CMK (cell line): ENCODE results near the gene AGBL5.
A peak's percentile ranks its signal among the peaks of the same experiment; 100 is the strongest.

ENCODE experiments used
- DNase-seq: peaks from one replicate; pipeline ENCODE4 v3.0.0-alpha.2; 2010; ENCODE audit warnings: low read depth

Gene AGBL5, protein sequence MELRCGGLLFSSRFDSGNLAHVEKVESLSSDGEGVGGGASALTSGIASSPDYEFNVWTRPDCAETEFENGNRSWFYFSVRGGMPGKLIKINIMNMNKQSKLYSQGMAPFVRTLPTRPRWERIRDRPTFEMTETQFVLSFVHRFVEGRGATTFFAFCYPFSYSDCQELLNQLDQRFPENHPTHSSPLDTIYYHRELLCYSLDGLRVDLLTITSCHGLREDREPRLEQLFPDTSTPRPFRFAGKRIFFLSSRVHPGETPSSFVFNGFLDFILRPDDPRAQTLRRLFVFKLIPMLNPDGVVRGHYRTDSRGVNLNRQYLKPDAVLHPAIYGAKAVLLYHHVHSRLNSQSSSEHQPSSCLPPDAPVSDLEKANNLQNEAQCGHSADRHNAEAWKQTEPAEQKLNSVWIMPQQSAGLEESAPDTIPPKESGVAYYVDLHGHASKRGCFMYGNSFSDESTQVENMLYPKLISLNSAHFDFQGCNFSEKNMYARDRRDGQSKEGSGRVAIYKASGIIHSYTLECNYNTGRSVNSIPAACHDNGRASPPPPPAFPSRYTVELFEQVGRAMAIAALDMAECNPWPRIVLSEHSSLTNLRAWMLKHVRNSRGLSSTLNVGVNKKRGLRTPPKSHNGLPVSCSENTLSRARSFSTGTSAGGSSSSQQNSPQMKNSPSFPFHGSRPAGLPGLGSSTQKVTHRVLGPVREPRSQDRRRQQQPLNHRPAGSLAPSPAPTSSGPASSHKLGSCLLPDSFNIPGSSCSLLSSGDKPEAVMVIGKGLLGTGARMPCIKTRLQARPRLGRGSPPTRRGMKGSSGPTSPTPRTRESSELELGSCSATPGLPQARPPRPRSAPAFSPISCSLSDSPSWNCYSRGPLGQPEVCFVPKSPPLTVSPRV

DNA sequence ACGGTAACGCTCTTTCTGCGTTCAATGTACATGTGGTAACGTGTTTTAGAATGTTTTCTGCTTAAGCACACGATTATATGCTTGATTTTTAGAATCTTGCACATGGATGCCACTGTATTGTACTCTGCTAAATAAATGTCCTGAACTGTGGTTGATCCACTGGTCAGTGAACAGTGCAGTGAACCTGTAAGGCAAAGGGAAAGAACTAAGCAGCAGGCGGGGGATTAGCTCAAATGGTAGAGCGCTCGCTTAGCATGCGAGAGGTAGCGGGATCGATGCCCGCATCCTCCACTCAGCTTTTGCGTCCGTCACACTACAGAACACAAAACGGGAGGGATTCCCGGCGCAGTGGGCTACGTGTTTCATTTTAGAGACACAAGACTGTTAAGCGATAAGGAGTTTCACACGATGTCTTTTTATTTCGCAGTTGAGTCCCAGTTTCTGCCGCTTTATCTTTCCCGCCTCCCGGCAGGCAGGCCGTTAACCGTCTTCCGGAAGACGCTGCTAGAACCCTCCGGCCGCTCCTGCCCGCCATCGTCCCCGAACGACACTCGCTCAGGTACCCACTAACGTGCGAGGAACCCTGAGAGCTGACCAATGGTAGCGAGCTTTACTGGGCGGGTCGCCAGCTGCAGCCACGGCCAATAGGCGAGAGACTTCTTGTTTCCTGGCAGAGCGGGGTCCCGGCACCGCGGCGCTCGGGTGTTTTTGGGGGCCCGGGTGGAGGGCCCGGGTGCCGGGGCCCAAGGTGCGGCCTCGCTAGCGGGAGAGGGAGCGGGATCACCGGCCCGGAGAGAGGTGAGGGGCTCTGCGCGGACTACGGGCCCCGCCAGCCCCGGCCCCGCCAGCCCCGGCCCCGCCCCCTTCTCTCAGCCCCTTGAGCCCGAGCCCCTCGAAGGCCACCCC lies at the start of gene AGBL5:
AGBL5 (plus strand) TSS at position 673 of the 906 bp plus-strand sequence. CDS start 1,291 bp downstream, outside the sequence.
- DNase-seq = peak; percentile 95

DNA sequence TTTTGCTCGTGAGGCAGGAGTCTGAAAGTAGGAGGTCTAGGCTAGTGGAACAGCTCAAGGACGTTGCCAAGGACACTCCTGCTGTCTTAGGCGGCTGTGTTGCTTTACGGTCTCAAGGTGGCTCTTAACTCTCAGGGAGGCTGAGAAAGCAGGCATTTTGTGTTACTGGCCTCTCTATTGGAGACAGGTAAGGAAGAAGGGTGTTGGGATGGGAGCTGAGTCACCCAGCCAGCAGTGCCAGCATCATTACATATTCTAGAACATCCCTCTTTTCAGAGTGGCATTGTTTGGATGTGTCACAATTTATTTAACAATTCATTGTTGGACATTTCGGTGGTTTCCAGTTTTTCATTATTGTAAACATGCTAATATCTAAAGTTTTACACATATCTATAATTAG lies 49.5 kb upstream of the AGBL5 start:
- no peak for DNase-seq

DNA sequence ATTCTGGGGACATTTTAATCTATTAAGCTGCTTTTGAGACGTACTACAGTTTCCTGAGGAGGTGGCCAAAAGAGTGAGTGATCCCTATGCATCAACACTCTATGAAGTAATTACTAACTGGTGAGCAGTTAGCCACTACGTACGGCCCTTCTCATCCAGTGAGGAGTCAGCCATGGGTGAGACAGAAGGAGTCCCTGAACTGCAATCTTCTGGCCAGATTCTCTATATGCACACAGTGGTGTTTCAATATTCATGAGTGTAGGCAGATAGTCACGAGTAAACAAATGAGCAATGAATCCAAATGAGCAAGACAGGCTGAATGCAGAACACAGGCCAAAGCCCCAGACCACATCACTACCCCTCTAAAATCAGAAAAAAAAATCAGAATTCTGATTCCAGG lies 48.5 kb upstream of the AGBL5 start:
- DNase-seq = no peak

DNA sequence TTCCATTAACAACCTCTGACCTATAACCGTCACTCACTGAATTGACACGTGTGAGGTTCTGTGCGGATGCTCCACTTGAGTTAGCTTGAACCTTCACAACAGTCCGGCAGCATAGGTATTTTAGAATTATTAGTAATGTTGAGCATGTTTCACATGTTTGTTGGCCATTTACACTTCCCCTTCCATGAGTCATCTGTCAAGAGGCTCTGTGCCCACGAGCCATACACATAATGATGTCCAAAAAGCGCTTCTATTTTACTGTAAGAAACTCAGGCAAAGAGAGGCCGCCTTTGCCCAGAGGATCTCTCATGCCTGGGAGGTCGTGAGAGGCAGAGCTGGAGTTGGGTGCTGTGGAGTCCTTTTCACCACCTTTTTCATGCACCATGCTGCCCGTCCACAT lies 47.6 kb upstream of the AGBL5 start:
- no peak for DNase-seq

DNA sequence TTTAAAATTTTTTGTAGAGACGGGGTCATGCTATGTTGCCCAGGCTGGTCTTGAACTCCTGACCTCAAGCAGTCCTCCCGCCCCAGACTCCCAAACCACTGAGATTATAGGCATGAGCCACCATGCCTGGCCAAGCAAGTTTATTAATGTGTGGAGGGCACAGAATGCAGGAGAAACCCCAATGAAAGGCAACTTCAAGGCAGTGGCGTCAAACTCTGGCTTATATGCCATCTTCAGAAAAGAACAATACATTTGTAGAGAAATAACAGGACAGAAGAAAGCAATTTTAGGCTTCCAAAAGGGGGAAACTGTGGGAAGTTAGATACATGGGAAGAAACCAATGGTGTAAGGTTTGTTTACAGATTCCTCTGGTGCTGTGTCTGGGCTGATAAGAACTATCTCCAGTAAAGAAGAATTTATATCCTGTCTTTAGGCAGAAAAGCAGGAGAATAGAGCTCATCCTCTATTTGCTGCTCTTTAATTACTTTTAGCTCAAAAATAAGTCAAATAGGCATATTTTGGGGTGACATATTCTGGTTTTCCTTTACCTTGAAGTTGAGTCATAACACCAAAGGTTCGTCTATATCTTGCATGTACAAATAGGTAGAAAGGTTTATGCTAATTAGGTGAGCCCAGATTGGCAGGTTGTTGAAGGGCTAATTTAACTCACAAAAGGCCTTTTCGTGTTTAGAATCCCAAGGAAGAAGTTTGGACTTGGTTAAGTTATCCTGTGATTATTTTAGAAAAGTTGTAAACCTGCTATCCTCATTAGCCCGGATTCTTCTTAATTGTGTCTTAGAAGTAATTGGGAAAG lies 44.7 kb upstream of the AGBL5 start:
- DNase-seq = no peak

DNA sequence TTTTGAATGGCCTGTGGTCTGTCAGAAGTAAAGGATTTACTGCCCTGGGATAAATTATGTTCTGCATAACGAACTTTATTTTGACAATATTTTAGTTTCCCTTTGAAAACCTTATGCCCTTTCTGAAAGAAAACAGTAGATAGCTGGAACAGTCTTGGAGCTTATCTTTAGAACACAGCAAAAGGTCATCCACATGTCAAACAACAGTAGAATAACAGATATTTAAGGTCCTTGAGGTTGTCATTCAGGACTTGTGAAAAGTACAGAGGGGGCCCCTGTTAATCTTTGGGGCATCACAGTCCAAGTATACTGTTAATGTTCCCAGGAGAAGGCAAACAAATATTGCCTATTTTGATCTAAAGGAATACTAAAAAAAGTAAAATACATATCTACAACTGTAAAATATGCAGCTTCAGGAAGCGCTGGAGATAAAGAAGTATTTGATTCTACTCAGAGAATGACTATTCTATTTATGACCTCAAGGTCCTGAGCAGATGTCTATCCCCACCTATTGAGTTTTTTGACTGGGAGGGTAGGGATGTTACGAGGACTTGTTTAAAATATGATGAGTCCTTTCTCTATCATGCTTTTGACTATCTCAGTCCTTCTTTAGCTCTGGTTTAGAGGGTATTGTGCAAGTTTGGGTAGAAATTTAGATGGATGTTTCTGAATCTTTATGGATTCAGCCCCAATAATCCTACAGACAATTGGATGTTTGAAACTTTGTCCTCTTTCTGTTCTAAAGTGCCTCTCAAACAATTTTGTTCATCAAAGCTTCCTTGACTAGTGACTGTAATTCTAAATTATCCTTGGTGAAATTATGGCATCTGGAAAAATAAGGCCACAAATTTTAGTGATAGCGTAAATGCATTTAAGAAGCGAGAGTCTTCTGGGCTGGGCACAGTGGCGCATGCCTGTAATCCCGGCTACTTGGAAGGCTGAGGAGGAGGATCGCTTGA lies 43.8 kb upstream of the AGBL5 start:
- DNase-seq = no peak

DNA sequence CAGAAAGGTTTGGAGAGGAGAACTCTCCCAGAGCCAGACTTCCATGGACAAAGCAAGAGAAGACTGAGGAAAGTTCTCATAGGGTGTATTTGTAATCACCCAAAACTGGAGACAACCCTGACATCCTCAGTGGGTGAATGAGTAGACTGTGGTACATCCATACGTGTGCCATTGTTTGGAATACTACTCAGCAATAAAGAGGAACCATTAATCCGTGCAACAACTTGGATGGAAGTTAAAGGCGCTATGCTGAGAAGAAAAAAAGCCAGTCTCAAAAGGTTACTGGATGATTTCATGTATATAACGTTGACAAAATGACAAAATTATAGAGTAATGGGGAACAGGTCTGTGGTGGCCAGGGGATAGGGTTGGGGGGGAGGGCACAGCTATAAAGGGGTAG lies 42.8 kb upstream of the AGBL5 start:
- no peak for DNase-seq

DNA sequence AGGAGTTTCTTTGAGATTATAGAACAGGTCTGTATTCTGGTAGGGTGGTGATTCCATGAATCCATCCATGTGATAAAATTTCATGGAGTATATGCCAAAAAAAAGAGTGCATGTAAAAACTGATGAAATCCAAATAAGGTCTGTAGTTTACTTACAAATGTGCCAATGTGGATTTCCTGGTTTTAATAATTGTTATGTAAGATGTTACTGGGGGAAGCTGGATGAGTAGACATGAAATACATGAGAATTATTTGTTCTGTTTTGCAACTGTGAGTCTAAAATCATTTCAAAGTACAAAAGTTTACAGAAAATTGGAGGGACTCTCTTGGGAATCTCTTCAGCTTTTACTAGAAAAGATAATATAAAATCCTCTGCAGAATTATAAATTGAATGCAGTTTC lies 42.4 kb upstream of the AGBL5 start:
- no peak for DNase-seq

DNA sequence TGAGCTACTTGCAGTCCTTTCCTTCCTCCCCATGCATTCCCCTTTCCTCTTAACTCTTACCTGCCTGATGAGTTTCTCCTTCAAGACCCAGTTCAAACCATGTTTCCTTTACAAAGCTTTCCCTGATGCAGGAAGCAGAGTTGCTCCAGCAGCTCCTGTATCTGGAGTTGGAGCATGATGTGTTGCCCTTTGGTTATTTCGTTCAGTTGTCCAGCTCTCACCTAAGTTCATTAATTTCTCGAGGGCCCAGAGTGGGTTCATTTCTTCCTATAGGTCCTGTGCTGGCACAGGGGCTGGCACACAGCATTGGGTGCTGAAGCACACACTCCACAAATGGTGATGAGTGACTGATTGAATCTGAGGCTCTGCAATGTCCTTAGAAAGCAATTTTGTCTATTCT lies 41.8 kb upstream of the AGBL5 start:
- no peak for DNase-seq

DNA sequence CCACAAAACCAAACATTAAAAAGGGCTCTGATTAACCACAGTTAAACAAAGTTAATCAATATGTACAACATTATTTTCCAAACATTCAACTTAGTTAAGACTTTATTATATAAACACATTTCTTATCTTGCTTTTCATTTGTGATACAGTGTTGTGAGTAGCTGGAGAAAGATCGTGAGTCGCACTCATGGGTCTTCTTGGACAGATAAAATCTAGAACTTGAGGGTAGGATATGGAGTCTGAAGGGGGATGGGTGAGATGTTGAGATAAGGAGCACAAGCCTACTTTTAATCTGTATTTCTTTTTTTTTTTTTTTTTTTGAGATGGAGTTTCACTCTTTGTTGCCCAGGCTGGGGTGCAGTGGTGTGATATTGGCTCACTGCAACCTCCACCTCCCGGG lies 41.3 kb upstream of the AGBL5 start:
- no peak for DNase-seq

DNA sequence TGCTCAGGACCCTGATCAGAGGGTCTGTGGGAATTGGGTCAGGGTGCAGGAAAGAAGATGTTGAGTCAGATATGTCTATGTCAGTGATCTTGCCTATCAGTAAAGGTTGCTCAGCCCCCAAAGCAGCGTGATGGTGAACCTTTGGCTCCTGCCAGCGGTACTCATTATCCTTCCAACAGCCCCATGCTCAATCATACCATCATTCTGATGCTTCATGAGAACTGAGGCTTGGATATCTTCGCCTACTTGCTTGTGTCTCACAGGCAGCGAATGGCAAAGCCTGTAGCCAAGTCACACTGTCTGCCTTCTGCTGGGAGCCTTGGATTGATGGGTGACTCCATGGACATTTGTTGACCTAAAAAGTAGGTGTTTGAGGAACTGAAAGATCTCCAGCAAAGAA lies 37.7 kb upstream of the AGBL5 start:
- DNase-seq = no peak

DNA sequence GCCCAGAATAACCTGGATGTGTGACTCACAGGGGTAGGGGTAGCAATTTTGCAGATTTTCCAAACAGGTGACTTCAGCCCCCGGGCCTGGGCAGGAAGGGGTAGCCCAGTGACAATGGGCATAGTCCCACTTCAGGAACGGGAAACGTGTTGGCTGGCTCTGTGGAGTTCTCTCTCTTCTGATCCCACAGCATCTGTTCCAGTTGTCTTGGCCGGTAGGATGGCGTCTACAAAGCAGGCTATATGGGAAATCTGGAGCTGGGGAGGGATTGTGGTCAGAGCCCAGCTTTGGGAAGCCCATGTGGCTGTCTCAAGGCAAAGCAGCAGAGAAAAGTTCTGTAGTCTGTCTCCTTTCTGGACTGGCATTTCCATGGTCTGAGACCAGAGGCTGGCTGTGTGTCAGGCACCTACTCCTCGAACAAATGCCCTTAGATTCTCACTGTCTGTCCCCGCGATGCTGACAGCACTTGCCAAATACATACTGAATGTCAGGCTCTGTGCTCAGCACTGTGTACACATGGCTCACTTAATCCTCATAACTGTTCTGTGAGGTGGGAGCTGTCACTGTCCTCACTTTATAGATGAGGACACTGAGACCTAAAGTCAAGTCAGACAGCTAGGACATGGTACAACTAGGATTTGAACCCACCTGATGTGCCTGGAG lies 36.6 kb upstream of the AGBL5 start:
- no peak for DNase-seq

DNA sequence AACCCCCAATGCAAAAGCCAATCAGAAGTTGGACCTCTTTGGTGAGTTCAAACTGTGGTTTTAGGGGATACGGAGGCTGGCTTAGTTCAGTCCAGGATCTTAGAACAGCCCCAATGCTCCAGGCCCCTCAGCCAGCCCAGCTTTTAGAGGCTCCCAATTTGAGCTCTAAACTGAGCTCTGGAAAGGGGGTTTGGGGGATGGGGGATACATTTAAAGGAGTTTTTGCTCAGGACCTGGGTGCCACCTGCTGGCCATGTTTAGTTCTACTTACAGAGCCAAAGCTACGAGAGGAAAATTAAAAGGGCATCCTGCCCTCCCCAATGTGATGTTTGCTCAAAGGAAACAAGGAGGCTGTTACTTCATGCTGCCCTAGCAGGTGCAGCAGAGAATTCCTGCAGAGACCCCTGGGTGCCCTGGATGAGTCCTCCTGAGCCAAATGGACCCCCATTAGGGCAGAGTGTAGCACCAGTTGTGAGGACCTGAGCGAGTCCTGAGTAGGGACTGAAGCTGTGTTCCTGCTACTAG lies 34.6 kb upstream of the AGBL5 start:
- no peak for DNase-seq

DNA sequence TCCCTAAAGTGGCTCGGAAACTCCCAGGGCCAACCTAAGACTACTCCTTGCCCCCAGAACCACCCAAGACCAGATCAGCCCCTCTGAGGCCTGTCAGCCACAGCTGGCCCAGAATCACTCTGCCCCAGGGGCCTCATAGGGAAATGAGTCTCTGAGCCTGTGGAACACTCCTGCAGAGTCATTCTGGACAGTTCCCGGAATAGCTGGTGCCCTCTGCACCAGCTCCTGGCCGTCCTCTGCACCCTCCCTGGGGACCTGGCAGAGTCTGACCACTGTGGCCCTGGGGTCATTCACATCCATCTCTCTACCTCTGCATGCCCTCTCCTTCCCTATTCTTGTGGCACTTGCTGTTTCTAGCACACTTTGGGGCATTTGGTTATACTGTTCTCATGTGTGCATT lies 33.3 kb upstream of the AGBL5 start:
- DNase-seq = no peak

DNA sequence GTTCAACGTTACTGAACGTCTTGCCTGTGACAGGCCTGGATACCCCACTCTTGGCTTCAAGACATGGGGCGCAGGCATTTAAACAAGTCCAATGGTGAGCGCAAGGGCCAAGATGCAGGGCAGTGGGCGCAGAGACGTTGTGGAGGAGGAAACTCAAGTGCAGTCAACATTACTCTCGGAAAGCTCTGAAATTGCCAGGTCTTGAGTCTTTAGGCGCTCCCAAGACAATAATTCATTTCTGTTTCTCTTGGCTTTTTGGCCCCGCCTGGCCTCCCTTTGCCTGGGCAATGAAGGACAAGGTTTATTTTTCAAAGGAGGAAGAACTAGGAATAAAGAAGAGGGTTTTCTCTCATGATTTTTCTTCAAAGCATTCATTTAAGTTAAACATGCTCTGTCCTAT lies 32.0 kb upstream of the AGBL5 start:
- no peak for DNase-seq

DNA sequence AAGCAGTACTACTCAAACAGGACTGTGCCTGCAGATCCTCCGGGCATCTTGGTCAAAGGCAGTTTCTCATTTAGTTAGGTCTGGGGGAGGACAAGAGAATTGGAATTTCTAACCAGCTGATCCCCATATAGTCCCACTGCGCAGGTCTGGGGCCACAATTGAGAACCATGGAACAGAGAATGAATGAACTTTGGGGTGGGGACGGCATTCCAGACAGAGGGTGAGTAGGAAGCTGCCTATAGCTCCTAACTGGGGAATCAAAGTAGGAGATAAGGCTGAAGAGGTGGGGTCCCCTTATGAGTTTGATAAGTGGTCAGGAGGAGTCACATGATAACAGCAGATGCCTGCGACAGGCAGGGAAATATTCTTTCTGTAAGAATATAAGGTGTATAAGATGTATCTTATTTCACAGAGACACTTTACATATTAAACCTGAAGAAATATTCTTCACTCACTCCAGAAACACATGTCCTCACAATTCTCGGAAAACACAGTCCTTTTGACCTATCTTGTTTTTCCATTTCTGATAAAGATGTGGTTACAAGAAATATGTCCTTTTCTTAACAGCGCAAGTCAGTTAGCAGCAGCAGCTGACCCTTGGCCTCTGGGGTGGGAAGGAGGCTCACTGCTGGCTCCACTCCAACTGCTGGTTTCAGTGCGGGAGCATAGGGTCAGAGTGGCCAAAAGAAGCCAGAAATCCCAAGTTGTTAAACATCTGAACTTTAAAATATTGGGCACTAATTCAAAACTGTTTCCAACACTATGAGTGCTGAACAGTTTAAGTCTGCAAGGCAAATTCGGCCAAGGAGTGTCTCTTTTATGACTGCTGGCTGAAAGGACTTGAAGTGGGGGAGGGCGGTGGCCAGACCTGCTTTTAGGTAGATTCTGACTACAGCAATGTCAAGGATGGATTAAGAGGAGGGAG lies 31.3 kb upstream of the AGBL5 start:
- peak; percentile 65 for DNase-seq

DNA sequence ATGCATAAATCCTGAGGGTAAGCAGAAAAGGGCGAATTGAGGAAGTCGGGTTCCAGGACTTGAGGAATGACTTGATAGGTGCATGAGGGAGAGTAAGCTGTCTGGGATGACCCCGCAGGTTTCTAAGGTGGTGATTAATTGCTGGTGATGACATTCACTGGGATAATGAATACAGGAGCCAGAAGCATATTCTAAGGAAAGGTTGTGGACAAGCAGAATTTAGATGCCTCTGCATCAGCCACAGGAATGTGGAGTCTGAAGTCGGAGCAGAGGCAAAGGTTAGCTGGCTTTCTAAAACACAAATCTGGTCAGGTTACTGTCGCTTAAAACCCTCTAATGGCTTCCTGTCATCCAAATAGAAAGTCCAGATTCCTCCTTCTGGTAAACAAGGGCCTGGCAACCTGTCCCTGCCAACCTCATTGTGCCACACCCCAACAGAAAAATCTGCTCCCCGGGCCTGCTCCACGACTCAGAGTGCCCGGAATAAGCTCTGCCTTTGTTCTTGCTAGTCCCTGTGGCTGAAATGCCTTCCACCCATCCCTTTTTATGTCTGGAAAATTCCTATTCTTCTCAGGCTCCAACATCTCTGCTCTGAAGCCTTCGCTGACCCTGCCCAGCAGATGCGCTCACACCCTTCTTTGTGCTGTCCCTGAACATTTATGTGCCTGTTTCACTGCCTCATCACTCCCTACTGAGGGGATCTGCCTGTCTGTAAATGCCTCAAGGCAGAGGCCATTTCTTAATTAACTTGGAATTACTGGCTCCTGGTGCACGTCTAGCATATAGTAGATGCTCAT lies 30.0 kb upstream of the AGBL5 start:
- no peak for DNase-seq
